AG04449 (cell line): Measurements from ENCODE around the gene GLE1.

Source experiments
- CTCF ChIA-PET: fragments of 350-600 bp; formaldehyde crosslinking; extraction: SDS; loops from one replicate; lab custom pipeline; 2021; ENCODE audit warnings: antibody characterized with exemption; lab: Yijun Ruan, JAX
- POLR2A ChIA-PET: fragments of 400-600, 350-600 bp; formaldehyde crosslinking; extraction: SDS; loops from one replicate; lab custom pipeline; 2020; ENCODE audit warnings: antibody characterized with exemption, inconsistent platforms; lab: Yijun Ruan, JAX
- DNase-seq: peaks from one replicate; pipeline ENCODE4 v3.0.0-alpha.2; 2010; ENCODE audit warnings: low read depth, low spot score
- H3K4me3 ChIP-seq: 2 replicates; pipeline ENCODE4 v1.5.1; 2011; ENCODE audit warnings: low read depth, mild to moderate bottlenecking, control low read depth, low read length
- CTCF ChIP-seq: IDR thresholded peaks from one replicate; pipeline ENCODE4 v1.5.1; 2011; ENCODE audit warnings: mild to moderate bottlenecking, moderate library complexity, low read length, control low read depth, inconsistent platforms; ENCODE audit not compliant: insufficient read depth; ENCODE audit errors: missing control alignments

The GLE1 gene

GRCh38 chr9:128550770-128551656 lies 46.5 kb downstream of the GLE1 start:
- POLR2A ChIA-PET, result interaction anchor here (0.8 to 4.6 kb wide), 7 partner anchors 9 to 180 kb away, joined by 3 to 25 read pairs (median 5); partner anchors contain the start of genes GLE1 and URM1
- CTCF ChIA-PET, result interaction anchor here (0.9 to 2.6 kb wide), 8 partner anchors 10 to 189 kb away, joined by 3 to 17 read pairs (median 6); no protein-coding TSS in a partner anchor
- DNase-seq, result no peak
- peak overlapping the region; percentile 77 for H3K4me3 ChIP-seq
- TF ChIP-seq CTCF, result no peak

GRCh38 chr9:128551657-128552152 lies 47.2 kb downstream of the GLE1 start:
- no peak for TF ChIP-seq CTCF
- H3K4me3 ChIP-seq, result peak overlapping the region; percentile 77
- no peak for DNase-seq
- POLR2A ChIA-PET, result interaction anchor here (1.0 to 4.6 kb wide), 16 partner anchors 9 to 187 kb away, joined by 3 to 25 read pairs (median 6); partner anchors contain the start of genes GLE1 and SET
- CTCF ChIA-PET, result interaction anchor here (0.9 to 2.6 kb wide), 6 partner anchors 10 to 190 kb away, joined by 3 to 17 read pairs (median 7); no protein-coding TSS in a partner anchor

GRCh38 chr9:128552153-128552743 lies 47.7 kb downstream of the GLE1 start, which contains the start of gene SPTAN1:
Gene SPTAN1, plus strand, starts transcription at chr9:128552587. Its CDS starts 14,154 bp downstream, at chr9:128566741.
- peak; percentile 28 for TF ChIP-seq CTCF
- CTCF ChIA-PET, result interaction anchor here (0.9 to 2.0 kb wide), 4 partner anchors 20 to 150 kb away, joined by 3 to 9 read pairs (median 6); no protein-coding TSS in a partner anchor
- peak within 1 kb of the TSS; percentile 78 for H3K4me3 ChIP-seq
- no peak for DNase-seq
- POLR2A ChIA-PET, result interaction anchor here (0.6 to 4.6 kb wide), 28 partner anchors 9 to 195 kb away, joined by 3 to 25 read pairs (median 5); partner anchors contain the start of genes GLE1 and SET

GRCh38 chr9:128552744-128553440 lies 48.4 kb downstream of the GLE1 start:
- POLR2A ChIA-PET, result interaction anchor here (0.6 to 4.6 kb wide), 27 partner anchors 9 to 196 kb away, joined by 3 to 25 read pairs (median 5); partner anchors contain the start of gene GLE1
- CTCF ChIA-PET, result no interaction called here
- no peak for DNase-seq
- H3K4me3 ChIP-seq, result peak overlapping the region; percentile 78
- TF ChIP-seq CTCF, result no peak

GRCh38 chr9:128553728-128554127 lies 49.2 kb downstream of the GLE1 start:
- ChIA-PET POLR2A (interaction anchor here (0.9 to 4.6 kb wide), 6 partner anchors 15 to 133 kb away, joined by 3 to 25 read pairs (median 7); partner anchors contain the start of gene GLE1), CTCF (interaction anchor here (1.0 kb wide), 2 partner anchors 88 to 189 kb away, joined by 3 read pairs; no protein-coding TSS in a partner anchor)
- DNase-seq, result no peak
- no peak for TF ChIP-seq CTCF
- H3K4me3 ChIP-seq, result peak overlapping the region; percentile 78
